Type B pancreatic cell (in vitro differentiated cells): ENCODE measurements around the gene STK32B. TPM values are rescaled to one million over a fixed set of nuclear protein-coding genes. Genes with fewer than 3 reads are reported as not detected.

Experiments
- DNase-seq: peaks from one replicate; pipeline ENCODE4 v3.0.0; 2021; ENCODE audit warnings: mixed read lengths; ENCODE audit not compliant: unreplicated experiment; ENCODE audit errors: extremely low spot score
- H3K27ac Mint-ChIP-seq: 2 replicates; pipeline ENCODE4 v1.8.0; 2021; ENCODE audit warnings: mild to moderate bottlenecking, mixed read lengths
- H3K27me3 Mint-ChIP-seq: 2 replicates; pipeline ENCODE4 v1.8.0; 2021; ENCODE audit warnings: mixed read lengths
- H3K36me3 Mint-ChIP-seq: 2 replicates; pipeline ENCODE4 v1.8.0; 2021; ENCODE audit warnings: mixed read lengths
- H3K4me1 Mint-ChIP-seq: one replicate; pipeline ENCODE4 v1.8.0; 2021; ENCODE audit warnings: mixed read lengths; ENCODE audit not compliant: unreplicated experiment
- H3K4me3 Mint-ChIP-seq: 2 replicates; pipeline ENCODE4 v1.8.0; 2021; ENCODE audit warnings: mild to moderate bottlenecking, mixed read lengths
- H3K9me3 Mint-ChIP-seq: 2 replicates; pipeline ENCODE4 v1.8.0; 2021; ENCODE audit warnings: mixed read lengths
- CTCF ChIP-seq: fragments of 200-600 bp; sonication (generic); conservative IDR thresholded peaks from 2 replicates; pipeline ENCODE4 v1.5.0; 2021; ENCODE audit warnings: antibody characterized with exemption, mild to moderate bottlenecking
- total RNA-seq: library from RNA; stranded (reverse); gene quantifications from 2 replicates; pipeline ENCODE4 v1.2.1, GENCODE V29; 2021; ENCODE audit warnings: low replicate concordance

STK32B gene
- total RNA-seq, 1 donor from 2014 or later = 3.0 TPM

- Mint-ChIP-seq H3K36me3 (no peaks in the 10 kb centered on the region), H3K9me3 (peaks cover 4% of the 10 kb centered on the region), H3K27ac (no peak overlapping the region), H3K4me1 (no peaks in the 10 kb centered on the region), H3K27me3 (peaks cover 17% of the 10 kb centered on the region), H3K4me3 (no peak overlapping the region)
- TF ChIP-seq CTCF = no peak
- no peak for DNase-seq
Measured at GRCh38 chr4:5338531-5338930, 287.3 kb downstream of the STK32B start.

GRCh38 chr4:5340991-5341451 lies 289.7 kb downstream of the STK32B start:
- Mint-ChIP-seq H3K4me3 (no peak overlapping the region), H3K27me3 (peaks cover 20% of the 10 kb centered on the region), H3K4me1 (no peaks in the 10 kb centered on the region), H3K9me3 (peaks cover 4% of the 10 kb centered on the region), H3K36me3 (no peaks in the 10 kb centered on the region), H3K27ac (no peak overlapping the region)
- no peak for DNase-seq
- no peak for TF ChIP-seq CTCF

GRCh38 chr4:5341526-5341925 lies 290.2 kb downstream of the STK32B start:
- Mint-ChIP-seq H3K27me3 (peaks cover 20% of the 10 kb centered on the region), H3K4me3 (no peak overlapping the region), H3K36me3 (no peaks in the 10 kb centered on the region), H3K4me1 (no peaks in the 10 kb centered on the region), H3K9me3 (peaks cover 4% of the 10 kb centered on the region), H3K27ac (no peak overlapping the region)
- no peak for TF ChIP-seq CTCF
- no peak for DNase-seq

- Mint-ChIP-seq H3K36me3 (no peaks in the 10 kb centered on the region), H3K4me3 (no peak overlapping the region), H3K27ac (no peak overlapping the region), H3K4me1 (no peaks in the 10 kb centered on the region), H3K27me3 (peaks cover 72% of the 10 kb centered on the region), H3K9me3 (no peaks in the 10 kb centered on the region)
- TF ChIP-seq CTCF = no peak
- DNase-seq = no peak
Measured at GRCh38 chr4:5355846-5356245, 304.6 kb downstream of the STK32B start.

- no peak for TF ChIP-seq CTCF
- no peak overlapping the region for H3K27ac Mint-ChIP-seq
- DNase-seq = no peak
- H3K4me3 Mint-ChIP-seq = no peak overlapping the region
- H3K36me3 Mint-ChIP-seq = no peaks in the 10 kb centered on the region
- H3K27me3 Mint-ChIP-seq = peaks cover 58% of the 10 kb centered on the region
- H3K9me3 Mint-ChIP-seq = no peaks in the 10 kb centered on the region
- no peaks in the 10 kb centered on the region for H3K4me1 Mint-ChIP-seq
Measured at GRCh38 chr4:5357870-5358269, 306.6 kb downstream of the STK32B start.

GRCh38 chr4:5361968-5362367 lies 310.7 kb downstream of the STK32B start:
- Mint-ChIP-seq H3K9me3 (no peaks in the 10 kb centered on the region), H3K27me3 (peaks cover 44% of the 10 kb centered on the region), H3K36me3 (no peaks in the 10 kb centered on the region), H3K4me1 (no peaks in the 10 kb centered on the region), H3K27ac (no peak overlapping the region), H3K4me3 (no peak overlapping the region)
- no peak for TF ChIP-seq CTCF
- DNase-seq = no peak
